Endothelial cell (in vitro differentiated cells): ENCODE results near the gene NODAL. TPM values are rescaled to one million over a fixed set of nuclear protein-coding genes. Genes with fewer than 3 reads are reported as not detected.

ENCODE experiments used
- DNase-seq: peaks from one replicate; pipeline ENCODE4 v3.0.0; 2021; ENCODE audit warnings: low spot score
- H3K27ac Mint-ChIP-seq: one replicate; pipeline ENCODE4 v1.8.0; 2021; ENCODE audit warnings: mixed read lengths, inconsistent platforms; ENCODE audit not compliant: unreplicated experiment
- H3K27me3 Mint-ChIP-seq: one replicate; pipeline ENCODE4 v1.8.0; 2021; ENCODE audit warnings: mild to moderate bottlenecking, moderate library complexity, mixed read lengths, inconsistent platforms; ENCODE audit not compliant: unreplicated experiment
- H3K36me3 Mint-ChIP-seq: one replicate; pipeline ENCODE4 v1.8.0; 2021; ENCODE audit warnings: mild to moderate bottlenecking, low read depth, mixed read lengths, inconsistent platforms; ENCODE audit not compliant: unreplicated experiment
- H3K4me1 Mint-ChIP-seq: one replicate; pipeline ENCODE4 v1.8.0; 2021; ENCODE audit warnings: mild to moderate bottlenecking, mixed read lengths, inconsistent platforms; ENCODE audit not compliant: unreplicated experiment
- H3K4me3 Mint-ChIP-seq: one replicate; pipeline ENCODE4 v1.8.0; 2021; ENCODE audit warnings: mild to moderate bottlenecking, mixed read lengths, inconsistent platforms; ENCODE audit not compliant: unreplicated experiment
- H3K9me3 Mint-ChIP-seq: one replicate; pipeline ENCODE4 v1.8.0; 2021; ENCODE audit warnings: mixed read lengths, inconsistent platforms; ENCODE audit not compliant: unreplicated experiment
- CTCF ChIP-seq: fragments of 200-600 bp; sonication (generic); IDR thresholded peaks from one replicate; pipeline ENCODE4 v1.5.0; 2021; ENCODE audit warnings: antibody characterized with exemption; ENCODE audit not compliant: unreplicated experiment
- total RNA-seq: library from RNA; stranded (reverse); fragmentation: NEBNext Ultra II Directional; extraction: Animal tissue kit (Norgen Biotek cat#: 25700); gene quantifications from one replicate; pipeline ENCODE4 v1.2.1, GENCODE V29; 2021; ENCODE audit not compliant: unreplicated experiment

NODAL gene
- total RNA-seq, 1 donor from 2014 or later = 1.5 TPM

- no peak for TF ChIP-seq CTCF
- no peaks in the 10 kb centered on the region for H3K9me3 Mint-ChIP-seq
- H3K27ac Mint-ChIP-seq = peak overlapping the region; percentile 45
- peaks cover 71% of the 10 kb centered on the region for H3K4me1 Mint-ChIP-seq
- peaks cover 13% of the 10 kb centered on the region for H3K27me3 Mint-ChIP-seq
- peak overlapping the region; percentile 82 for H3K4me3 Mint-ChIP-seq
- H3K36me3 Mint-ChIP-seq = peaks cover 7% of the 10 kb centered on the region
- DNase-seq = no peak
Measured at GRCh38 chr10:70481831-70482530, 40.5 kb upstream of the NODAL start.

- TF ChIP-seq CTCF = no peak
- H3K36me3 Mint-ChIP-seq = peaks cover 4% of the 10 kb centered on the region
- H3K27ac Mint-ChIP-seq = peak overlapping the region; percentile 45
- peaks cover 75% of the 10 kb centered on the region for H3K4me1 Mint-ChIP-seq
- no peaks in the 10 kb centered on the region for H3K9me3 Mint-ChIP-seq
- no peak for DNase-seq
- peak overlapping the region; percentile 92 for H3K4me3 Mint-ChIP-seq
- peaks cover 19% of the 10 kb centered on the region for H3K27me3 Mint-ChIP-seq
Measured at GRCh38 chr10:70481105-70481504, 39.6 kb upstream of the NODAL start.

- H3K4me3 Mint-ChIP-seq = peak overlapping the region; percentile 92
- peaks cover 19% of the 10 kb centered on the region for H3K27me3 Mint-ChIP-seq
- H3K27ac Mint-ChIP-seq = peak overlapping the region; percentile 89
- H3K9me3 Mint-ChIP-seq = no peaks in the 10 kb centered on the region
- H3K4me1 Mint-ChIP-seq = peaks cover 79% of the 10 kb centered on the region
- DNase-seq = no peak
- TF ChIP-seq CTCF = no peak
- no peaks in the 10 kb centered on the region for H3K36me3 Mint-ChIP-seq
Measured at GRCh38 chr10:70480239-70480861, 38.9 kb upstream of the NODAL start.

- Mint-ChIP-seq H3K36me3 (no peaks in the 10 kb centered on the region), H3K27me3 (peaks cover 21% of the 10 kb centered on the region), H3K27ac (peak overlapping the region; percentile 89), H3K4me3 (peak overlapping the region; percentile 92), H3K9me3 (no peaks in the 10 kb centered on the region), H3K4me1 (peaks cover 80% of the 10 kb centered on the region)
- DNase-seq = no peak
- TF ChIP-seq CTCF = no peak
Measured at GRCh38 chr10:70479626-70480238, 38.3 kb upstream of the NODAL start.

GRCh38 chr10:70479165-70479581 is 37.7 kb upstream of the NODAL start:
- Mint-ChIP-seq H3K27ac (peak overlapping the region; percentile 89), H3K36me3 (no peaks in the 10 kb centered on the region), H3K9me3 (no peaks in the 10 kb centered on the region), H3K4me1 (peaks cover 80% of the 10 kb centered on the region), H3K4me3 (peak overlapping the region; percentile 92), H3K27me3 (peaks cover 23% of the 10 kb centered on the region)
- no peak for DNase-seq
- no peak for TF ChIP-seq CTCF
